ENCODE measurements around the gene KPNA2.
"Not testable (repeated sequence)": the region's sequence is repeated elsewhere in the genome, so short reads cannot be mapped to it uniquely, and the experiment has no call there.

DNA sequence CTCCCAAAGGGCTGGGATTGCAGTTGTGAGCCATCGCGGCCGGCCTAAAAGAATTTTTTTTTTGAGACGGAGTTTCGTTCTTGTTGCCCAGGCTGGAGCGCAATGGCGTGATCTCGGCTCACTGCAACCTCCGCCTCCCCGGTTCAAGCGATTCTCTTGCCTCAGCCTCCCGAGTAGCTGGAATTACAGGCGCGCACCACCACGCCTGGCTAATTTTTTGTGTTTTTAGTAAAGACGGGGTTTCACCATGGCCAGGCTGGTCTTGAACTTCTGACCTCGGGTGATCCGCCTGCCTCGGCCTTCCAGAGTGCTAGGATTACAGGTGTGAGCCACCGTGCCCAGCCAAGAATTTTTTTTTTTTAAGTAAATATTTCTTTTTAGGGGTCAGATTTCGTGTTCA, 17.0 kb upstream of the KPNA2 start:
- TF ChIP-seq GABPA (IDR thresholded peaks at IDR 0.05; ENCODE audit: low read depth): not testable (repeated sequence)
- TF ChIP-seq, protein P1, sequence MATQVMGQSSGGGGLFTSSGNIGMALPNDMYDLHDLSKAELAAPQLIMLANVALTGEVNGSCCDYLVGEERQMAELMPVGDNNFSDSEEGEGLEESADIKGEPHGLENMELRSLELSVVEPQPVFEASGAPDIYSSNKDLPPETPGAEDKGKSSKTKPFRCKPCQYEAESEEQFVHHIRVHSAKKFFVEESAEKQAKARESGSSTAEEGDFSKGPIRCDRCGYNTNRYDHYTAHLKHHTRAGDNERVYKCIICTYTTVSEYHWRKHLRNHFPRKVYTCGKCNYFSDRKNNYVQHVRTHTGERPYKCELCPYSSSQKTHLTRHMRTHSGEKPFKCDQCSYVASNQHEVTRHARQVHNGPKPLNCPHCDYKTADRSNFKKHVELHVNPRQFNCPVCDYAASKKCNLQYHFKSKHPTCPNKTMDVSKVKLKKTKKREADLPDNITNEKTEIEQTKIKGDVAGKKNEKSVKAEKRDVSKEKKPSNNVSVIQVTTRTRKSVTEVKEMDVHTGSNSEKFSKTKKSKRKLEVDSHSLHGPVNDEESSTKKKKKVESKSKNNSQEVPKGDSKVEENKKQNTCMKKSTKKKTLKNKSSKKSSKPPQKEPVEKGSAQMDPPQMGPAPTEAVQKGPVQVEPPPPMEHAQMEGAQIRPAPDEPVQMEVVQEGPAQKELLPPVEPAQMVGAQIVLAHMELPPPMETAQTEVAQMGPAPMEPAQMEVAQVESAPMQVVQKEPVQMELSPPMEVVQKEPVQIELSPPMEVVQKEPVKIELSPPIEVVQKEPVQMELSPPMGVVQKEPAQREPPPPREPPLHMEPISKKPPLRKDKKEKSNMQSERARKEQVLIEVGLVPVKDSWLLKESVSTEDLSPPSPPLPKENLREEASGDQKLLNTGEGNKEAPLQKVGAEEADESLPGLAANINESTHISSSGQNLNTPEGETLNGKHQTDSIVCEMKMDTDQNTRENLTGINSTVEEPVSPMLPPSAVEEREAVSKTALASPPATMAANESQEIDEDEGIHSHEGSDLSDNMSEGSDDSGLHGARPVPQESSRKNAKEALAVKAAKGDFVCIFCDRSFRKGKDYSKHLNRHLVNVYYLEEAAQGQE (IDR thresholded peaks at IDR 0.05; ENCODE audit: insufficient replicate concordance, low read depth): not testable (repeated sequence)

Measured in HL-60 (cell line).